Esophagus squamous epithelium (tissue), 5 donors: ENCODE results near the gene HYDIN. TPM values are rescaled to one million over a fixed set of nuclear protein-coding genes. Genes with fewer than 3 reads are reported as not detected.

Source experiments
- DNase-seq: peaks from one replicate; lab custom pipeline; 2025; lab: John Stamatoyannopoulos, UW
- H3K27ac ChIP-seq, 4 donors: fragments of 200-600 bp; sonication (generic); one replicate each; pipeline ENCODE4 v1.5.1; 2016 to 2019; ENCODE audit warnings: mild to moderate bottlenecking in 1 of 4
- H3K27me3 ChIP-seq, 4 donors: fragments of 200-600 bp; sonication (generic); 1 replicate in 3 of 4; 2 replicates in 1 of 4; pipeline versions ENCODE4 v1.5.1 to v1.6.0; 2017 to 2021; ENCODE audit warnings: antibody characterized with exemption in 1 of 4
- H3K36me3 ChIP-seq, 3 donors: fragments of 200-600 bp; sonication (generic); one replicate each; pipeline ENCODE4 v1.5.1; 2016 to 2019
- H3K4me1 ChIP-seq, 3 donors: fragments of 200-600 bp; sonication (generic); one replicate each; pipeline ENCODE4 v1.5.1; 2017 to 2019
- H3K4me3 ChIP-seq, 4 donors: fragments of 200-600 bp; sonication (generic); 1 replicate in 3 of 4; 2 replicates in 1 of 4; pipeline ENCODE4 v1.5.1; 2016 to 2019; ENCODE audit warnings: mild to moderate bottlenecking in 2 of 4, moderate library complexity in 1 of 4
- H3K9me3 ChIP-seq, 3 donors: fragments of 200-600 bp; sonication (generic); one replicate each; pipeline ENCODE4 v1.5.1; 2016 to 2019
- CTCF ChIP-seq, 6 experiments: fragments of 450-650 bp in 4 of 6; fragments of 200-600 bp in 2 of 6; sonication (generic) in 2 of 6; IDR thresholded peaks; one replicate each; pipeline ENCODE4 v1.5.1; 2016 to 2019; ENCODE audit warnings: antibody characterized with exemption in 6 of 6, mild to moderate bottlenecking in 4 of 6, moderate library complexity in 4 of 6
- POLR2A ChIP-seq, 4 donors: fragments of 450-650 bp; IDR thresholded peaks; one replicate each; pipeline ENCODE4 v1.6.1; 2017; ENCODE audit warnings: antibody characterized with exemption in 4 of 4, mild to moderate bottlenecking in 4 of 4, moderate library complexity in 3 of 4
- WGBS, 2 donors: methylation state at CpG; one replicate each; pipeline ENCODE4 v1.1.5; 2018; 5-methylcytosine and 5-hydroxymethylcytosine counted together
- intact Hi-C: fragments of 100-400 bp; cut with DNase I; formaldehyde crosslinking; loops from one replicate; pipeline ENCODE4 v1.15.0; 2022
- total RNA-seq, 4 donors: library from RNA; depleted of rRNA; stranded (reverse); fragments of >200 nt; gene quantifications; one replicate each; pipeline ENCODE4 v1.1.0, GENCODE V29; 2016
- donor health status: DM: yes; HTN: yes; CAD: no.

HYDIN gene
- total RNA-seq, 4 donors from 2014 or later: 0.23 to 2.4 (median 0.38) TPM; not detected in 1

- WGBS, 2 donors: 35 to 46% methylated on average over 6 of the region's 6 CpGs
- Histone ChIP-seq H3K4me3 (no peak overlapping the region), H3K4me1 (peaks cover 0 to 8% (median 0%) of the 10 kb centered on the region in 3 donors), H3K9me3 (no peaks in the 10 kb centered on the region), H3K36me3 (no peaks in the 10 kb centered on the region), H3K27ac (no peak overlapping the region), H3K27me3 (no peaks in the 10 kb centered on the region)
- DNase-seq: no peak
- intact Hi-C loops: no loop called here
- TF ChIP-seq POLR2A (IDR thresholded peaks at IDR 0.05) (no peak), CTCF (IDR thresholded peaks at IDR 0.05) (no peak)
Measured at GRCh38 chr16:71255721-71256120, 25.2 kb upstream of the HYDIN start.

DNA sequence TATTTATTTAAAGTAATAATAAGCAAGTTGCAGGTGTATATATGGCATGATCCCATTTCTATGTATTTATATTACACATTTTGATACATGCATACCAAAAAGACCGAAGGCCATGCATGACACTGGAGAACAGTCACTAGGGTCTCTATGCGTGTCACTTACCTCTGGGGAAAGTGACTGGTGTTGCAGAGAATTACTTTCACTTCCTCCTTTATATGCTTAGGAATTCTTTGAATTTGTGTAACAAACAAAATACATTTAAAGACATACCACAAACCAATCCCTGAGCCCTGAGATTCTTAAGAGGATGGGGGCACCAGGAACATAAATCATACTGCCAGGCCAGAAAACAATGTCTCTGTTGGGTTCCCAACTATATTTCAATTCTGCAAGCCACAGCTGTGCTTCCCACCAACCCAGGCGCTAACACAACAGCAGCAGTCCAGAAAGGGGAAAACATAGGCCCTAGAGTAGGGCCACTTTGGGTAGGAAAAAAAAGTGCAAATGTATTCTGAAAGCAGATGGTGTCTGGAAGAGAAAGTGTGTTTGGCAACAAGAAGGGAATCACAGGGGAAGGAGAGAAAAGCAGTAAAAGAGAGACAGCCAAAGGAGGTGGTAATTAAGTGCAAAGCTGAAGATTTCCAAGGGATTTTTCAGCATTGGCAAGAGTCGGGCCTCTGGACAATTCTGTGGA, 24.5 kb upstream of the HYDIN start:
- no peak for DNase-seq
- 55 to 81% methylated on average over 4 of the region's 4 CpGs for WGBS, 2 donors
- intact Hi-C loops: no loop called here
- H3K27me3 ChIP-seq: no peaks in the 10 kb centered on the region
- H3K4me3 ChIP-seq: no peak overlapping the region
- H3K9me3 ChIP-seq: no peaks in the 10 kb centered on the region
- peaks cover 0 to 15% (median 0%) of the 10 kb centered on the region in 3 donors for H3K4me1 ChIP-seq
- H3K36me3 ChIP-seq: no peaks in the 10 kb centered on the region
- TF ChIP-seq POLR2A (IDR thresholded peaks at IDR 0.05) (no peak), CTCF (IDR thresholded peaks at IDR 0.05) (no peak)
- no peak overlapping the region for H3K27ac ChIP-seq

DNA sequence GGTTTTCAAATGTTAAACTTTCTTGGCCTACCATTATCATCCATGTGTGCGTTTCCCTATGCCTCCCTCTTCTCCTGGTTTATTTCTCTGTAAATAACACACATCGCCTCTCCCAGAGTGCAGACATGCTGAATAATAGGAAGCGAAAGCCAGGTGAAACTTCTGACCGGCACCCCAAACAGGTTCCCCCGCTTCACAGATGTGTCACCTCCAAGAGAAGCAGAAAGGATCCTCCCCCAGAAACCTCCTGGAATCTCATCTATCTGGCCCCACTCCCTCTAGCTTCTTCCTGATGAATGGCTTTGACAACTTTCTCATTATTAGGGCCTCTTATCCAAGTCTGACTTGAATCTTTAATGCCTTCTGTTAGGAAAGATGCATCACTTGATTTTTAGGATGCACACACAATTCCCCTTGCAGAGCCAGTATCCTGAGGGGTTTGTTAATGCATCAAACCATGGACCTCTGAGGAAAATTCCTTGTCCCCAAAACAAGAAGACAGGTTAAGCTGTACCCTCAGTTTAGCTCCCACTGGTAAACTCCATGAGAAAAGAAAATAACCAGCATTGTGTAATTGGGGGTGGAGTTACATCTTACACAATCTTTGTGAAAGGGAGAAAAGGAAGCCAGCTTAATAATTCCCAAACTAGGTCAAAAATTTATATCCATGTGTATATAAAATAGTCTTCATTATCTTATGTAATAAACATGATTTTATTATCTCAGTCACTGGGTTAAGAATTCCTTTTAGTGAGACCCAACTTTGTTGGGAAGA, 20.1 kb upstream of the HYDIN start:
- Histone ChIP-seq H3K9me3 (no peaks in the 10 kb centered on the region), H3K4me3 (no peak overlapping the region), H3K27me3 (no peaks in the 10 kb centered on the region), H3K4me1 (peaks cover 0 to 23% (median 0%) of the 10 kb centered on the region in 3 donors), H3K36me3 (no peaks in the 10 kb centered on the region), H3K27ac (peak overlapping the region; percentile 39 to 73 (median 53))
- intact Hi-C loops: no loop called here
- 61 to 76% methylated on average over 5 of the region's 5 CpGs for WGBS, 2 donors
- TF ChIP-seq CTCF (IDR thresholded peaks at IDR 0.05): peak in 1 of 6 experiments; percentile 31
- TF ChIP-seq POLR2A (IDR thresholded peaks at IDR 0.05): no peak
- no peak for DNase-seq

GRCh38 chr16:71249399-71249798, 18.9 kb upstream of the HYDIN start:
- Histone ChIP-seq H3K27ac (peak overlapping the region in 1 of 4 donors; percentile 73), H3K36me3 (no peaks in the 10 kb centered on the region), H3K9me3 (no peaks in the 10 kb centered on the region), H3K4me1 (peaks cover 0 to 23% (median 0%) of the 10 kb centered on the region in 3 donors), H3K4me3 (no peak overlapping the region), H3K27me3 (no peaks in the 10 kb centered on the region)
- WGBS, 2 donors: 17 to 31% methylated on average over 1 of the region's 1 CpG
- DNase-seq: no peak
- TF ChIP-seq POLR2A (IDR thresholded peaks at IDR 0.05): no peak
- no peak for TF ChIP-seq CTCF (IDR thresholded peaks at IDR 0.05)
- intact Hi-C loops: no loop called here

- no peak overlapping the region for H3K4me3 ChIP-seq
- intact Hi-C loops: no loop called here
- H3K9me3 ChIP-seq: no peaks in the 10 kb centered on the region
- 83% methylated on average over 7 of the region's 7 CpGs for WGBS, 2 donors
- H3K27me3 ChIP-seq: no peaks in the 10 kb centered on the region
- no peak overlapping the region for H3K27ac ChIP-seq
- H3K4me1 ChIP-seq: peaks cover 0 to 23% (median 0%) of the 10 kb centered on the region in 3 donors
- no peaks in the 10 kb centered on the region for H3K36me3 ChIP-seq
- no peak for DNase-seq
- TF ChIP-seq POLR2A (IDR thresholded peaks at IDR 0.05): no peak
- TF ChIP-seq CTCF (IDR thresholded peaks at IDR 0.05): no peak
Measured at GRCh38 chr16:71247478-71247877, 17.0 kb upstream of the HYDIN start.
